CD1c-positive myeloid dendritic cell (primary cell): ENCODE data around the gene B3GAT2.

ENCODE experiments used
- DNase-seq: peaks from one replicate; pipeline ENCODE4 v3.0.0-alpha.2; 2016; ENCODE audit errors: extremely low spot score

B3GAT2 gene

GRCh38 chr6:70900047-70900446 lies 56.8 kb downstream of the B3GAT2 start:
- no peak for DNase-seq

- no peak for DNase-seq
Observed at GRCh38 chr6:70894001-70894400, 62.9 kb downstream of the B3GAT2 start.

GRCh38 chr6:70889270-70889669 lies 67.6 kb downstream of the B3GAT2 start:
- DNase-seq = no peak

GRCh38 chr6:70886661-70887060 lies 70.2 kb downstream of the B3GAT2 start:
- no peak for DNase-seq

- no peak for DNase-seq
Observed at GRCh38 chr6:70886071-70886470, 70.8 kb downstream of the B3GAT2 start.

DNA sequence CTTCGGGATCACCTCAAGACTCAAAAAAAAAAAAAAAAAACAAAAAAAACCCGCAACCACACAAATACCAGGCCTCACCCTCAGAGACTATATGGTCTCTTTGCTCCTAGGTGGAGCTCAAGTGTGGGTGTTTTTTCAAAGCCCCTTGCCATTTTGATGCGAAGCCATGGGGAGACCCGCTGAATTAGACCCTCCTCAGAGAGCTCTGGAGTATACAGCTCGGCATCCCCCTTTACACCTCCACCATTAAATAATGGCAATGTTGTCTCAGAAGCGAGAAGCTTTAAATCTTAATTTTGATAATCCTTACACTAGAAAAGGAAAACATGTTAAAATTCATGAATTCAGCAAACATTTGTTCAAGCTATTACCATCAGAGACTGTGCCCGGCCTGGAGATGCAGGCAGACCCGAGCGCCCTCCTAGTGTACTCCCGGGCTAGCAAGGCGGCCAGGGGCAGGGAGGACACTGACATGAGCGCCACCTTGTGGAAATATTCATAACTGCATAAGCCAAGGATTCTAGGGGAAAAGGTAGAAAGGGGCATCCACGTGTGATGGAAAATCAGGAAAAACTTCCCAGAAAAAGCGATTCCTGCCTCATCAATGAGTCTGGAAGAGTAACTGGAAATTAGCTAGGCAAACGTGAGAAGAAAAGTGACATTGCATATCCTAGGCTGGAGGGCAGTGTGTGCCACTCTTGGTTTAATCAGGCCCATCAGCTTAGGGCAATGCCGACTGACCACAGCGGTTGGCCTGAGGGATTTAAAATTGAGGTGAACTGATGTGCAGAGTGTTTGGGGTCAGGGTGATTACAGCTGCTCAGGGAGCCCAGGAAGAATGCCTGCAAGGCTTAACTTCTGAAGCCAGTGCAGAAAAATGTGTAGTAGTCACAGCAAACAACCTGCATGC lies 72.5 kb downstream of the B3GAT2 start:
- DNase-seq = peak; percentile 73

DNA sequence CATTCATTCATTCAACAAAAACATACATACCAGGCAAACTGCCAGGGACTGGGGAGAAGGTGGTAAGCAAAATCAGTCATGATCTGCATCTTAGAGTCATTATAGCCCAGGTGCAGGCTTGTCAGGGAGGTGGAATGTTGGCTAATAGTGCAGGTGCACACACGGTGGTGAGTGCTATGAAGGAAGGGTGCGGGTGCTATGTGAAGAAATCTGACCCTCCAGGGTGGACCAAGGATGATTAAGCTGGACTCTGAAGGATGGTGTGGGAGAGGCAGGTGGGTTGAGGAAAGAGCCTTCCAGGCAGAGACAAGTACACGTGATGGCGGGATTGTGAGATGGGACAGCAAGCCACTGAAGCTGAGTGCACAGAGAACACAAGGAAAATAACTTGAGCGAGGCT lies 77.4 kb downstream of the B3GAT2 start:
- DNase-seq = no peak

GRCh38 chr6:70874181-70874913 lies 82.5 kb downstream of the B3GAT2 start:
- no peak for DNase-seq

- no peak for DNase-seq
Observed at GRCh38 chr6:70872469-70872868, 84.4 kb downstream of the B3GAT2 start.

DNA sequence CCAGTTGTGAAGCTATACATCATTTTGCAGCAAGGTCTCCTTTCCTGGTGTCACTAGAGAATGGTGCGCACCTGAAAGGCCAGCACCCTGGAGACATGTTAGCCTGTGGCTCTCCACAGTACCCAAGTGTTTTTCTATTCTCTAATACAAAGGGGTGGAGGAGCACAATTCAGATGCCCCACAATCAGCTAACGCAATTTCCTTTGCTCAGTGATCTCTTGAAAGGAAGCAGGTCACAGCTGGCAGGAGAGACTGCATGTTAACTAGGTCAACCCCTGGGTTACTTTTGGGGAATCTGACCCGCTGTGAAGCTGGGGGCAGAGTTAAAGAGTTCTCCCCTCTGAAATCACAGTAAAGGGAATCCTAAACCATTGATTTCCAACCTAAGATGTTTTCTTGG lies 92.5 kb downstream of the B3GAT2 start:
- no peak for DNase-seq

- no peak for DNase-seq
Observed at GRCh38 chr6:70863343-70863742, 93.5 kb downstream of the B3GAT2 start.

- no peak for DNase-seq
Observed at GRCh38 chr6:70860920-70861319, 95.9 kb downstream of the B3GAT2 start.

DNA sequence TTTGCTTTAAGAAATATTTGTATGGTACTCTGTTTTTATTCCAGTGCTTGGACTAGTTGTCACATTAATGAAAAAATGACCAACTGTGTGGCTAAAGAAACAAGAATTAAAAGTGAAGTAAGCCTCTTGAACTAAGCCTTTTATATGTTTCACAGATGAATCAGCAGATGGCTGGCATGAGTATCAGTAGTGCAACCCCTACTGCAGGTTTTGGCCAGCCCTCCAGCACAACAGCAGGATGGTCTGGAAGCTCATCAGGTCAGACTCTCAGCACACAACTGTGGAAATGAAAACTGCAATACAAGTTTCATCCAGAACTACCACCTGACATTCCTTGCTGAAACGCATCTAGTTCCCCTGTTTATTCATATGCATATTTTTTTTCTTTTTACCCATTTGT lies 96.8 kb downstream of the B3GAT2 start:
- DNase-seq = no peak

DNA sequence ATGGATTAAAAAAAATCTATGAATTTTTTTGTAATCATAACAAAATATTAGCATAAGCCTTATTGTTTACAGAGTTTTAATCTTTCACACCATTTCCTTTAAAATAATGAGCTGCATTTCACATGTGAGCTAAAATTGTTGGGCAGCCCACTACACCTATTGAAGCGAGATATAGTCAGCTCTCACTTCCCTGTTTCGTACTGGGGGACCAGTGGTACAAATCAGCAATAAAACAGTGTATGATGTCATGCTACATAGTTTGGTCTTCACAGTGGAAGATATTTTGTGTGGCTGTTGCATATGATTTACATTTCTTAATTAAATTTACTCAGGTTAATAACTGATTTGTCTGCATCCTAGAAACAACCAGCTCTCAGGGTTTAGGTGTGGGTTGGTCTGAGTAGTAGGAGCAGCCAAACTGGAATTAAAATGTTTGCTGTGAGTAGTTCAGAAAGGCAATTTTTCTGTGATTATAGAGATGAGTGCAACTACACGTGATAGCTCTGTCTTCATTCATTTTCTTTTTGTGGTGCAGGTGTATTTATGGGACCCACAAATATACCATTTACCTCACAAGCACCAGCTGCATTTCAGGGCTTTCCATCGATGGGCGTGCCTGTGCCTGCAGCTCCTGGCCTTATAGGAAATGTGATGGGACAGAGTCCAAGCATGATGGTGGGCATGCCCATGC lies 99.3 kb downstream of the B3GAT2 start:
- DNase-seq = no peak

DNA sequence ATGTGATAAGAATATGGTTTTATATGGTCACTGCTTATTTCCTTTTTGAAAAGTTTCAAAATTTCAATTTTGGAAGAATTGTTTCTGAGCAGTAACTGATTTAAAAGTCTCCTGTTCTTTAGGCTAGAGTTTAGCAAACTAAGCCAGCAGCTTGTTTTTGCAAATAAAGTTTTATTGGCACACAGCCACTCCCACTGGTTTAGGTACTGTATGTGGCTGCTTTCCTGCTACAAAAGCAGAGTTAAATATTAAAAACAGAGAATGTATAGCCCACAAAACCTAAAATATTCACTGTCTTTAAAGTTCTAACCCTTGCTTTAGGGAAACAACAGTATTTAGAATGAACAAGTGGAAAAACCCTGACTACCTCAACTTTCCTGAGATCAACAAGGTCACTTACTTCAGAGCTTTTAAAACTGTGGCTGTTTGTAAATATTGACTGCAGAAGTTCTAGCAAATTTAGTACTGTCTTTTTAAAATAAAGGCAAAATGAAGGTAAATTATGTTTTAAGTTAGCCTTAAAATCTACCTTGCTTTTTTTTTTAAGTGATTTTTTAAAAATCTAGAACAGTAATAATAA lies 104.1 kb downstream of the B3GAT2 start:
- DNase-seq = no peak

- no peak for DNase-seq
Observed at GRCh38 chr6:70849348-70850069, 107.4 kb downstream of the B3GAT2 start.

DNA sequence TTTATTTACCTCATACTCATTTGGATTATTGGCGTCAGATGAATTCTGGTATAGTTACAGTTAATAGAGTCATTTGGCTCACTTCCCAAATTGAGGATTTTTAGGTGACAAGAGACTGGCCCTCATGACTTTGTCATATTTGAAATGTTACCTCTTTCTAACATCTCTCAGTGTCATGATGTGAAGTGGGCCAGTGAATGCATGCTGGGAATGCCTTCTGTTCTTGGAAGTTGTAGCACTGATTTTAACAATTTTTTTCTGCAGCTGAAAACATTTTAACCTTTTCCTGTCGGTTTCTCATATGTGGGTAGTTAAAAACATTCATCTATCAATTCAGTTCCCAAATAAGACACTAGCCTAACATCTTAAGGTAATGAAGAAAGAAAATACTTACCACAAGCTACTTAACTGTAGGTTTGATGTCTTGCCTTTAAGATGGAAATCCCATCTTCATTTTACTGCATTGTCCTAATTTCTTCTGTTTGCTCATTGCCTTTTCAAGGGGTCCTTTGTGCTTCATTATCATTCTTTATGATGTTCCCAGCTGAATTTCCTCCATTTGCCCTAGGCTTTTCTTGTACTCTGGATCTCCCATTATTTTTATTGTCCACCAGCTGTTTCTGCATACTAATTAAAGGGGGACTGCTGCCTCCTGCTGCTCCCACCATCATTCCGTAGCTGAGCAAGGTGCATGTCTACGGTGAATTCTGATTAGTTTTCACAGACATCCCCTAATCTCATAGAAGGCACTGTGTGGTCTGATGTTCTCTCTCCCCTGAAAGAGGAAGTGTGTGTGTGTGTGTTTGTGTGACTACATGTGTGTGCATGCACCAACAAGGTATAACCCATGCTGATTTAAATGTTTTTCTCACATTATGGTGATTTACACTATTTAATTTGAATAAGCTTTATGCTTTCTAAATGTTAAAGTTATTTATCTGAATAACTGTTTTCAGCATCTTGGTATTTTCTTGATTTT lies 109.5 kb downstream of the B3GAT2 start:
- DNase-seq = no peak

DNA sequence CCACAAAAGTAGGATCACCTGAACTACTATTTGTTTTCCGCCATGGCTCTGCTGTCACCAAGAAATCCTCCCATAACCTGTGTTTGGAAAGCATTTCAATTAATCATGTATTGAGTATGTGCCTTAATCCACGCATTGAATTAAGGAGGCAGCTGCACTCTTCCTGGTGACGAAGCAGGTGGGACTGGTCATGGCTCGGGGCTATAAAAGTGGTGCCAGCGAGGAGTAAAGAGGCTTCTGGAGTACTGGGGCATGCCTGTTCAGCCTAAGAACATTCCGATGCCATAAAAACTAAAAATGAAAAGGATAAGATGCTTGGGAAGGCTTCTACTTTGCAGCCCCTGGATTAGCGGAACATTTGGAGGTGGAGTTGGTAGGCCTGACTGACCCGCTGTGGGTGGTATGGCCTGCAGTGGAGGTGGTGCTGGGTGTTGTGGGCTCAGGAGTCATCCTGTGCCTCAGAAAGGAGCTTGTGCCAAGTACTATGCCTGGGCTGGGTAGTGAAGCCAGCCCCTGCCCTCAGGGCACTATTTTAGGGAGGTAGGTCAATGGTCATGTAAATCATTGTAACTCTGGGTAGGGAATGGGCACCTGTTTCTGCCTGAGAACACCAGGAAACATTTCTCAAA lies 110.5 kb downstream of the B3GAT2 start:
- DNase-seq = no peak

- no peak for DNase-seq
Observed at GRCh38 chr6:70844301-70844700, 112.6 kb downstream of the B3GAT2 start.
